Activated CD8-positive, alpha-beta memory T cell treated with anti-CD3 and anti-CD28 coated beads for 48 hours (primary cell): ENCODE data around the gene ASF1A.
"Not testable (repeated sequence)": the region's sequence is repeated elsewhere in the genome, so short reads cannot be mapped to it uniquely, and the experiment has no call there.

Experiments
- DNase-seq, 3 experiments: peaks; one replicate each; pipeline ENCODE4 v3.0.0-alpha.2; 2020; ENCODE audit warnings: low read depth in 2 of 3, low spot score in 2 of 3

ASF1A gene

GRCh38 chr6:118893807-118894424 lies at the start of gene ASF1A:
TSS of gene ASF1A (plus strand) at chr6:118894152. CDS start at chr6:118894414, 262 bp downstream.
- DNase-seq = peak; percentile 75 to 90 (median 78)

- DNase-seq = no peak
Observed at GRCh38 chr6:118844915-118845314, 49.0 kb upstream of the ASF1A start.

DNA sequence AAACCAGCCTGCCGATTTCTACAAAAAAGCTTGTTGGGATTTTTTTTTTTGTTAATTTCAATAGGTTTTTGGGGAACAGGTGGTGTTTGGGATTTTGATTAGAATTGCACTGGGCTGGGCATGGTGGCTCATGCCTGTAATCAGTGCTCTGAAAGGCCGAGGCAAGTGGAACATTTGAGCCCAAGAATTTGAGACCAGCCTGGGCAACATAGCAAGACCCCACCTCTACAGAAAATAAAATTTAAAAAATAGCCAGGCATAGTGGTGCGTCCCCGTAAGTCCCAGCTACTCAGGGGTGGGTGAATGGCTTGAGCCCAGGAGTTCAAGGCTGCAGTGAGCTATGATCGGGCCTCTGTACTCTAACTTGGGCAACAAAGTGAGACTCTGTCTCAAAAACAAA lies 40.5 kb upstream of the ASF1A start:
- no peak for DNase-seq

GRCh38 chr6:118856301-118856700 lies 37.7 kb upstream of the ASF1A start:
- no peak for DNase-seq

DNA sequence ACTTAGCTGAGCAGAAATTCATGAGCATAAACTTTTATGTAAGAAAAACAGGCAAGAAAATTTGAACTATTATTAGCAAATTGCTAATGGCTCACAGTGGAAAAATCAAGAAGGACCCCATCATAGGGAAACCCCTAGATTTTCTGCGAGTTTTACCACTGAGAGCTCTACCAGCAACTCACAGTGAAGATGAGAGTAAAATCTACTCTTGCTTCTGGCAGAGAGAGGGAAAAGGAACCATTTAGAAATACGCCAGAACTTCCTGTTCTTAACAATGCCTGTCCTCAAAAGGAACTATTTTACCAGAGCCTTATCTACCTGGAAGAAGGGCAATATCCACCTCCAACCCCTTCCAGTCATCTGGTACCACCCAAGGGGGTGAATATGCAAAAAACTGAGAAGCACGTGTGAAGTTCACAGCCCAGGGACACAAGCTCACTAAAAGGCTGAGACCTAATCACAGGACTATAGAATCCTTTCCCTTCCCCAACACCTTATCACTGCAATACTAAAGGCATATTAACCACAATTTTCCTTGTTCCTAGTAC lies 34.4 kb upstream of the ASF1A start:
- DNase-seq = no peak

DNA sequence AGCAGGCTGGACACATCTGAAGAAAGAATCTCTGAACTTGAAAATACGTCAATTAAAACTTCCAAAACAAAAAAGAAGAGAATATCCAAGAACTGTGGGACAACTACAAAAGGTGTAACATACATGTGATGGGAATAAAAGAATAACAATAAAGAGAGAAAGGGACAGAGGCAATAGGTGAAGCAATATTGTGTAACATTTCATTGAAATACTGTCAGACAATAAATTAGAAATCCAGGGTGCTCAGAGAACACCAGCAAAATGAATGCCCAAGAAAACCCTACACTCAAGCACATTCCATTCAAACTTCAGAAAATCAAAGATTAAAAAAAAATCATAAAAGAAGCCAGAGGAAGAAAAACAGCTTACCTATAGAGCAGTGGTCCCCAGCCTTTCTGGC lies 33.6 kb upstream of the ASF1A start:
- no peak for DNase-seq

DNA sequence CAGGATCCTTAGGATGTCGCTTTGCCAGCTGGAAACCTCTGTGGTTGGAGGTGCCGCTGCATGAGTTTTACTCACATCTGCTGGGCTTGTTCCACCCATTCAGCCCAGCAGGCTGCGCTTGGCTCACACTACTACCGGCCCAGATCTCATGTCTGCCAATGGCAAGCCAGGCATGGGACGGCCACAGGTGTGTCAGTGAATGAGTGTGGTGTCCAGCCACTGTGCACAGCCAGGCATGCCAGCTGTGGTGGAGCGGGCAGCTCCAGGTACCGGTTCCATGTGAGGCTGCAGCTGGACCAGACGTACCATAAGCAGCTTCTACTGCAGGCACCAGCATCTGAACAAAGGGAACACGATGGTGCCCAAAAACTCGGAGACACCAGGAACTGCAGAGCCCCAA lies 33.1 kb upstream of the ASF1A start:
- DNase-seq = no peak

GRCh38 chr6:118862443-118862842 lies 31.5 kb upstream of the ASF1A start:
- no peak for DNase-seq

DNA sequence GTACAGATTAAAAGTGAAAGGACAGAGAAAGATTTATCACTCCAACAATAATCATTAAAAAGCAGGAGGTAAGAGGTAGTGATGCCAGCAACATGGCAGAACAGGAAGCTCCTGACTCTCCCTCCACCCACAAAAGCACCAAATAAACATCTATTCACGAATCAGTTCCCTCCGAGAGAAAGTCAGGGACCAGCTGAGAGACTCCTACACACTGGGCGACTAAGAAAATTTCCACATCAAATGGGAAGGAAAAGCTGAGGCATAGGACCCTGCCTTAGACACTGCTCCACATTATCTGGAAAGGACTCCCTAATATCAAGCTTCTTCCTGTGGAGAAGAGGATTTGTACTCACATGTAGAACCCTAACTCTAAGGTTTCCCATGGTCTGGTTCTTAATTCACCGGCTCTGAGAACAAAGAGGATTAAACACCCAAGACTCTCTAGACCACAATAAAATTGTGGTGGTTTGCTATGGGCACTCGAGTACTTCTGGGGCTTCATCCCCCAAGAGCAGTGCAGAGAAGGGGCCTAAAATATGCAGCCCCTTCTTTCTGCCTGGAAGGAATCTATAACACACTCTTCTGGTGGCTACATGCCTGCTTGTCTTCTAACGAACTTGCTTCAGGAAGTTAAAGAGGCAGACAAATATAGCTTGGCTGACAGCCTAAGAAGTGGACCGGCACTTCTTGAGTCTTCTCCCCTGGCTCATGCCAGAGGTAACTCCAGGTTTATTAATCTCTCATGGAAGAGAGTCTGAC lies 29.4 kb upstream of the ASF1A start:
- no peak for DNase-seq

- no peak for DNase-seq
Observed at GRCh38 chr6:118865100-118865391, 28.9 kb upstream of the ASF1A start.

- DNase-seq = no peak
Observed at GRCh38 chr6:118867181-118867580, 26.8 kb upstream of the ASF1A start.

DNA sequence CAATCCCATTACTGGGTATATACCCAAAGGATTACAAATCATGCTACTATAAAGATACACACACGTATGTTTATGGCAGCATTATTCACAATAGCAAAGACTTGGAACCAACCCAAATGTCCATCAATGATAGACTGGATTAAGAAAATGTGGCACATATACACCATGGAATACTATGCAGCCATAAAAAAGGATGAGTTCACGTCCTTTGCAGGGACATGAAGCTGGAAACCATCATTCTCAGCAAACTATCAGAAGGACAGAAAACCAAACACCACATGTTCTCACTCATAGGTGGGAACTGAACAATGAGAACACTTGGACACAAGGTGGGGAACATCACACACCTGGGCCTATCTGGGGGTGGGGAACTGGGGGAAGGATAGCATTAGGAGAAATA lies 25.1 kb upstream of the ASF1A start:
- DNase-seq = not testable (repeated sequence)

DNA sequence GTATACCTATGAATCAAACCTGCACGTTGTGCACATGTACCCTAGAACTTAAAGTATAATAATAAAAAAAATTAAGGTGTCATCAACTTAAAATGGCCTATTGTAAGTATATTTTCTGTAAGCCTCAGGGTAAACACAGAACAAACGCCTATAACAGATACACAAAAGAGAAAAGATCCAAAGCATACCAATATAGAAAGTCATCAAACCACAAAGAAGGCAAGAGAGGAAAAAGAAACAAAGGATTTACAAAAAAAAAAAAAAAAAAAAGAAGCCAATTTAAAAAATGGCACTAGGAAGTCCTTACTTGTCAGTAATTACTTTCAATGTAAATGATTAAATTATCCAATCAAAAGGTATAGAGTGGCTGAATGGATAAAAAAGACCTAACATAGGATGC lies 24.6 kb upstream of the ASF1A start:
- DNase-seq = no peak

GRCh38 chr6:118869894-118870589 lies 23.9 kb upstream of the ASF1A start:
- no peak for DNase-seq

GRCh38 chr6:118871331-118871730 lies 22.6 kb upstream of the ASF1A start:
- no peak for DNase-seq

DNA sequence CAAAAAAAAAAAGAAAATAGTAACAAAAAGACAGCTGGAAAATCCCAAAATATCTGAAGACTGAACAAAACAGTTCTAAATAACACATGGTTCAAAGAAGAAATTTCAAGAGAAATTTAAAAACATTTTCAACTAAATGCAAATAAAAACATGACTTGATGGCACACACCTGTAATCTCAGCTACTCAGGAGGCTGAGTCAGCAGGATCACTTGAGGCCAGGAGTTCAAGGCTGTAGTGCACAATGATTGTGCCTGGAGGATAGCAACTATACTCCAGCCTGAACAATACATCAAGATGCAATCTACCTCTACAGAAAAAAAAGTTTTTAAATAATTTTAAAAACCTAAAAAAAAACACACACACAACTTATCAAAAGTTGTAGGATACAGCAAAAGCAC lies 21.6 kb upstream of the ASF1A start:
- no peak for DNase-seq

DNA sequence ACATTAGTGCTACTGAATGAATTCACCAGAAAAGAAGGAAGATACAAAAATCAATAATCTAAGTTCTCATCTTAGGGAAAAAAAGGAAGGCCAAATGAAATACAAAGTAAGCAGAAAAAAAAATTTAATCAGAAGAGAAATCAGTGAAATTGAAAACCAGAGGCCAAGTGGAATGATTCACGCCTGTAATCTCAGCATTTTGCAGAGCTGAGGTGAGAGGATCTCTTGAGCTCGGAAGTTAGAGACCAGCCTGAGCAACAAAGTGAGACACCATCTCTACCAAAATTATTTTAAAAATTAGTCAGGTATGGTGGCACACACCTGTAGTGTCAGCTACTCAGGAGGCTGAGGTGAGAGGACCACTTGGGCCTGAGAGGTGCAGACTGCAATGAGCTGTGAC lies 21.2 kb upstream of the ASF1A start:
- DNase-seq = no peak

GRCh38 chr6:118873239-118873638 lies 20.7 kb upstream of the ASF1A start:
- DNase-seq = no peak

DNA sequence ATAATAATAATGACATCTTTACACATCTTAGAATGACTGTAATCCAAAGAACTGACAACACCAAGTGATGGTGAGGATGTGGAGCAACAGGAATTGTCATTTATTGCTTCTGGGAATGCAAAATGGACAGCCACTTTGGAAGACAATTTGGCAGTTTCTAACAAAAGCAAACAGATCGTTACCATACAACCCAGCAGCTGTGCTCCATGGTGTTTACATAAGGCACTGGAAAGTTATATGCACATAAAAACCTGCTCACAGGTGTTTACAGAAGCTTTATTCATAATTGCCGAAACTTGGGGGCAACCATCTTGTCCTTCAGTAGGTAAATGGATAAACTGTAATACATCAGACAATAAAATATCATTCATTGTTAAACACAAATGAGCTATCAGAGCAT lies 18.3 kb upstream of the ASF1A start:
- DNase-seq = no peak

- DNase-seq = no peak
Observed at GRCh38 chr6:118876198-118876597, 17.8 kb upstream of the ASF1A start.

GRCh38 chr6:118876814-118877213 lies 17.1 kb upstream of the ASF1A start:
- no peak for DNase-seq

- DNase-seq = no peak
Observed at GRCh38 chr6:118877806-118878205, 16.1 kb upstream of the ASF1A start.
